Stimulated activated CD8-positive, alpha-beta memory T cell treated with anti-CD3 and anti-CD28 coated beads, Interleukin-2, amount 100 ng/mL, for 1 hour (primary cell): ENCODE results near the gene PCDH8.

Experiments
- DNase-seq, 2 donors: peaks; one replicate each; pipeline ENCODE4 v3.0.0-alpha.2; 2020; ENCODE audit warnings: low read depth in 2 of 2

The PCDH8 gene, protein sequence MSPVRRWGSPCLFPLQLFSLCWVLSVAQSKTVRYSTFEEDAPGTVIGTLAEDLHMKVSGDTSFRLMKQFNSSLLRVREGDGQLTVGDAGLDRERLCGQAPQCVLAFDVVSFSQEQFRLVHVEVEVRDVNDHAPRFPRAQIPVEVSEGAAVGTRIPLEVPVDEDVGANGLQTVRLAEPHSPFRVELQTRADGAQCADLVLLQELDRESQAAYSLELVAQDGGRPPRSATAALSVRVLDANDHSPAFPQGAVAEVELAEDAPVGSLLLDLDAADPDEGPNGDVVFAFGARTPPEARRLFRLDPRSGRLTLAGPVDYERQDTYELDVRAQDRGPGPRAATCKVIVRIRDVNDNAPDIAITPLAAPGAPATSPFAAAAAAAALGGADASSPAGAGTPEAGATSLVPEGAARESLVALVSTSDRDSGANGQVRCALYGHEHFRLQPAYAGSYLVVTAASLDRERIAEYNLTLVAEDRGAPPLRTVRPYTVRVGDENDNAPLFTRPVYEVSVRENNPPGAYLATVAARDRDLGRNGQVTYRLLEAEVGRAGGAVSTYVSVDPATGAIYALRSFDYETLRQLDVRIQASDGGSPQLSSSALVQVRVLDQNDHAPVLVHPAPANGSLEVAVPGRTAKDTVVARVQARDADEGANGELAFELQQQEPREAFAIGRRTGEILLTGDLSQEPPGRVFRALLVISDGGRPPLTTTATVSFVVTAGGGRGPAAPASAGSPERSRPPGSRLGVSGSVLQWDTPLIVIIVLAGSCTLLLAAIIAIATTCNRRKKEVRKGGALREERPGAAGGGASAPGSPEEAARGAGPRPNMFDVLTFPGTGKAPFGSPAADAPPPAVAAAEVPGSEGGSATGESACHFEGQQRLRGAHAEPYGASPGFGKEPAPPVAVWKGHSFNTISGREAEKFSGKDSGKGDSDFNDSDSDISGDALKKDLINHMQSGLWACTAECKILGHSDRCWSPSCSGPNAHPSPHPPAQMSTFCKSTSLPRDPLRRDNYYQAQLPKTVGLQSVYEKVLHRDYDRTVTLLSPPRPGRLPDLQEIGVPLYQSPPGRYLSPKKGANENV

DNA sequence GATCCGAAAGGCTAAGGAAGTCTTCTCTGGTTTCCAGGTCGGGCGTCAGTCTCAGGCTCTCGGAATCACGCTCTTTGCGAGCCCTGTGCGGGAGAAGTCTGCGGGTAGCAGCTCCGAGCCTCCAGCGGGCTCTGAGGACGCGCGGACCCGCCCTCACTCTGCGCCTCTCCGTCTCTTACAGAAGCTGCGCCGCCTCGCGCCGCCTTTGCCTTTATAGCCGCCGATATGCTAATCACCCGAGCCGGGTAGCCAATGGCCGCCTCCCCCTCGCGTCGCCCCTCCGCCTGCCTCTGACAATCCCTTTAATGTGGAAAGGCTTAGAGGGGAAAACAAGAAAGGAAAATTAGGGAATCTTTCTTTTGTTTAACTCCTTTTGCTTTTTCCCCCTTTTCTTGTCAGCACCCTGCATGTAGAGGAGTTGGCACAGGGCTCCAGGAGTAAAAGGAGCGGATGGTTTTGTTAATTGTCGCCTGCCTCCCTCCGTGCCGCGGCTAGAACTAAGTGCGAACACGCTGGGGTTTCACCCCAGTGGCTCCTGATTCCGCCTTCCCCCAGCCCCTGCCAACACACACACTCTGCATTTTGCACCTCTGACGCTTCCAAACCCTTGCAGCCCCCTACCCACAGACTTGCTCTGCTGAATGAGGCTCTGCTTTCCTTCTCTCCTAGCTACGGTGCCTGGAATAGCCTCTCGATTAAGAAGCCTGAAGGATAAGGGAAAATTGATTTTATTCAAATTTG lies at the start of gene PCDH8:
TSS of gene PCDH8 (minus strand) at position 186 of the 741 bp plus-strand sequence. CDS start 204 bp downstream, outside the sequence.
- no peak for DNase-seq

DNA sequence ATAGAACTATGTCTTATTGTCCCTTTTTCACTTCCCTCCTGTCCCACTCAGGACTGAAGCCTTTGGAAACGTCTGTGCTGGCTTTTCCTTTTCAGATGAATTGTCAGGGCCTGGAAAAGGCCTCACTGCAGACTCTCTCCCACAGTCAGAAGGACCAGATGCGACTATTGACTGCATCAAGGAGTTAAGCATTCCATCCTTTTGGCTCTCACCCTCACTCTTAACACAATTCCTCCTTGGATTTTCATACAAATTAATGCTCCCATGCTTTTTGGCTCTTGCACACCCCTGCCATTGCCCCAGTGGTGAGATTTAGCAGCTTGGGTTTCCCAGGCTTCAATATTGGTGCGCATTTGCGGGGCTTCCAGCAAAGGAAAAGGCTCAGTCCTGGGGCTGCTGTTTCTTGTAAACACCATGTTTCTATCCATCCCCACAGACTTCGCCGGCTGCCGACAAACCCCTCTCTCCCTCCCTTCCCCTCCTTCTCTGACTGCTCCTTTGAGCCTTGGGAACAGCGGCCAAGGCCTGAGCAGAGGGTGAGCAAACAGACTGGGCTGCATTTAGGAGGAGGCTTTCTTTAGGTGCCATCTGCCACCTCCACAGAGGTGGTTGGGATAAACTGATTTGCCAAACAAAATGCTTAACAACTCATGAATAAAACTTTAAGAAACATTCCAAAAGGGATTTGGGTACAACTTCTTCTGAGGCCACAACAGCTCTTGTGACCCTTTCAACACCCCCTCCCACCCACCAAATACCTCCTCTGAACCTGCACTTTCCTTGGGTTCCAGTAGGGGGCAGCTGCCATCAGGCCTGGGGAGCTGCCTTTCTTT lies 48.6 kb upstream of the PCDH8 start:
- no peak for DNase-seq

DNA sequence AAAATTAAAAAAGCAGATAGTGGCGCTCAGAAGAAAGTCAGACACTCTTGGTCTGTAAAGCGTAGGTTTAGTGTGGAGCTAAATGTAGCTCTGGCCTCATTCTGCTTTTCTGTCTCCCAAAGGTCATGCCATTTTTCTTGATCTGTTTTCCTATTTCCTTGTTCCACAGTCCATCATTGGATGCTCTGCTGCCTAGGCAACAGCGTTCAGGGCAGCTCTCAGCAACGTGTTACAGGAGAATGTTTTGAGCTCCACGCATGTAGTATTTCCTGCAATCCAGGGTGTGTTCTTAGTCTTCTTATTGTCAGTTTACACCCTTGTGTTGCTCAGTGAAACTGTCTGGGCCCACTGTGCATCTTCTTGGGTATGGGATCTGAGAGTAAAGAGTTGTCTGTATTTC lies 46.0 kb upstream of the PCDH8 start:
- no peak for DNase-seq

DNA sequence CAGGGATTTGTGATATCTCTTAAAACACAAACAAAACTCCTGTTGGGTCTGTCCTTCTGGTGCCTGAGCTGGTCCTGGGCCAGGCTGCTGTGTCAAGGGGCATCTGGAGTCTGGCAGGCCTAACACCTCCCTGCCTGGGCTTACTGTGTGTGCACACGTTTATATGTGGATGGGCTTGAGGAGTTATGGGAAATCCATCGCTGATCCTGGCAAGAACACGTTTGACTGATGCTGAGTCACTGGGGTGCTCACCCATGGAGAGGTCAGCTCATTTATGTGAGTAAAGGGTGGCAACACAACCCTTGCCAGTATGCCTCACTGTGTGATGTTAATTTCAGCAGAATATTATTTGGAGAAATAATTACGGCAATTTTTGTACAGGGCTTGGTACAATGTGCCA lies 44.5 kb upstream of the PCDH8 start:
- no peak for DNase-seq

DNA sequence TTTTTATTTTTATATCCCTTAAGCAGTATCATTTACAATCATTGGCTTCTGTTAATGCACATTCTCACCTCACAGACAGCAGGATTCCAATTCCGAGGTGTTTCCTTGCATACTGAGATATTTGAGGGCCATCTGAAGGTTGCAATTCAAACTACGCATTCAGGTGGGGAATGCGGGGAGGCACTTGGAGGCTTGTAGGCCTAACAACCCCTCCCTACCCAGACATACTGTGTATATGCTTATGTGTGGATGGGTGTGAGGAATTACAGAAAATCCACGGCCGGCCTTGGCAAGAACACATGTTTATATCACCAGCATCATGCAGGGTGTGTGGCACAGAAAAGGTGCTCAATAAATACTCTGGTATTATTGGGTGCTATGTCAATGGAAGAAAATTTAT lies 43.3 kb upstream of the PCDH8 start:
- no peak for DNase-seq

DNA sequence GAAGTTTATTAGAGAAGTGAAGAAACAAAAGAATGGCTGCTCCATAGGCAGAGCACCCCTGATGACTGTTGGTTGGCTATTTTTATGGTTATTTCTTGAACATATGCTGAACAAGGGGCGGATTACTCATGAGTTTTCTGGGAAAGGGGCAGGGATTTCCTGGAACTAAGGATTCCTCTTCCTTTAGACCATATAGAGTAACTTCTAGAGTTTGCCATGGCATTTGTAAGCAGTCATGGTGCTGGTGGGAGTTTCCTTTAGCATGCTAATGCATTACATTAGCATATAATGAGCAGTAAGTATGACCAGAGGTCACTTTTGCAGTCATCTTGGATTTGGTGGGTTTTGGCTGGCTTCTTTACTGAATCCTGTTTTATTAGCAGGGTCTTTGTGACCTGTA lies 38.7 kb upstream of the PCDH8 start:
- DNase-seq: no peak

DNA sequence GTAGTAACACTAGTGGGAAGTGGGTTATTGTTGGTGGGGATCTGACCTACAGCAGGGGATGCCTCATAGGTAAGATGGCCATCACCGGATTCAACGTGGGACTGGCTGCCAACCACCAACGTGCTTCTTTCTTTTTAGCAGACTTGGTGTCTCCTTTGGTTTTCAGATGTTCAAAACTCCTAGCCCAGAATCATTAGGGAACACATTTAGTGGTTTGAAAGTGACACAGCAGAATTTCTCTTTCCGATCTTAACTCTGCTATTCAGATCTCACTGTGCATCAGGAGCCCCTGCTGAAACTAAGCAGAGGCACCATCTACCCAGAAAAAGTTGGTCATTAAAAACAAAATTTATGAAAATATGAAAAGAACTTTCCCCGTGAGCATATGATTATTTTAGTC lies 36.7 kb upstream of the PCDH8 start:
- no peak for DNase-seq

DNA sequence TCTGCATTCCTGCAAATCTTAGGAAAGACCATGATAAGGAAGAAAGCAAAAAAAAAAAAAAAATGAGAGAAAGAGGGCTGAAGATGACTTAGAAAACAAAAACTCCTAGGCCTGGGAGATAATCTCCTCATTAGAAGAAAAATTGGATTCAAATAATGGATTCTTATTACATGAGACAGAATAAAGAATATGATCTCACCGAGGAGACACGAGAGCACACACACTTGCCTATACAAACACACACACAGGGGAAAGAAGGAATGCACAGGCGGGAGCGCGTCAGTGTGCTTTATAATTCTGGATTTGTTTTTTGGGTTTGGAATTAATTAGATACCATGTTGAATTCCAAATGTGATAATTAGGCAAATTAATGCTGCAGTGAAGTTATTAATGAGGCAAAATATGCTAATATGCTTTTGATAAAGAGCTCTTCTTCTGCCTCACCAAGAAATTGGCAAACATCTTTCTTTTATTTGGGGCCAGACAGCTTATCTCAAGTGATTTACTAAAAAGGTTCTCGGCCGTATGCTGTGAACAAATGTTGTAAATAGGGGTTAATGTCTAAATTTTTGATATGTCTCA lies 36.1 kb upstream of the PCDH8 start:
- DNase-seq: no peak

DNA sequence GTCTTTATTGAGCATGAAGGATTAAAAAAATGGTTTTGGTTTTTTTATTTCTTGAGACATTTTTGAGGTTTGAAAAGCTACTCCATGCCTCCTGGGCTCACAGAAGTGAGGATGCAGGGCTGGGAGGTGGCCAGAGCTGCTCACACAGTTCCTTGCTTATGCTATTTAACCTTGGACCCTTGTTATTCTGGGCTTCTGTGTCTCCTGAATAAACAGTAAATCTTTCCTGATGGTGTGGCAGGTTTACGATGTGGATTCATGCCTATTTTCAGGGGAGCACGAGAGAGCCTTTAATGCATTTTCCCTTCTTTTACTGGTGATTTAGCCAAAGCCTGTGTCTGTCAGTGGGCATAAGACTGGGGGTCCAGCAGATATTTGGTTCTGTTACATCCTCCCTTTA lies 34.3 kb upstream of the PCDH8 start:
- DNase-seq: no peak

DNA sequence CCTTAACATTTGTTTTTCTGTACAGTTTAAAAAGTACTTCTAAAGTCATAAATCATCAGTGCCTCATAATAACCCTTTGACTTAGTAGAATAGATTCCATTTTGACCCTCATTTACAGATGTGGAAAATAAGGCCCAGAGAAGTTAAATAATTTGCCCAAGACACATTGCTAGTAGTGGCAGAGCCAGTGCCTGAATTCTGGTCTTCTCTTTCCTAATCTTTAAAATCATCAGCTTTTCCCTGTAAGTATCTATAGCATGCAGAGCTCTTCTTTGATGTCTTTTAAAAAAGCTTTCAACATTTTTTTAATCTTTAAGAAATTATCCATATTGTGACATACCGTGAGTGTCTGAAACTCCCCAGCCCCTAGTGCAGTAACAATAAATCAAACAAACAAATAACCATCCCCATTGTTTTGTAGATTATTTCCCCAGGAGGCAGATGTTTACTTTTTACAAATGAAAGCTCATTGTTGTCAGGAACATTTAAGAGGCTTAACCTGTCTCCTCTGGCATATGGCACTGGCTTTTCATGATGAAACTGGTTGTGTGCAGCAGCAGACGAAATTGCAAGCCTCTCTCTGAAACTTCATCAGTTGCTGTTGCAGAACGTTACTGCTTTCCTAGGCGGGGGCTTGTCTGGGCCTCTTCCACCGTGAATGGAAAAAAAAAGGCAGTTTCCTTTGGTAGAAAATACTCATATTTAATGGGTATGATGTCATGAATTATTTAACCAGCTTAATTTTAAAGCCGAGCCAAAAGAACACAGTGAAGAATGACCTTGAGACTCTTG lies 31.7 kb upstream of the PCDH8 start:
- no peak for DNase-seq

DNA sequence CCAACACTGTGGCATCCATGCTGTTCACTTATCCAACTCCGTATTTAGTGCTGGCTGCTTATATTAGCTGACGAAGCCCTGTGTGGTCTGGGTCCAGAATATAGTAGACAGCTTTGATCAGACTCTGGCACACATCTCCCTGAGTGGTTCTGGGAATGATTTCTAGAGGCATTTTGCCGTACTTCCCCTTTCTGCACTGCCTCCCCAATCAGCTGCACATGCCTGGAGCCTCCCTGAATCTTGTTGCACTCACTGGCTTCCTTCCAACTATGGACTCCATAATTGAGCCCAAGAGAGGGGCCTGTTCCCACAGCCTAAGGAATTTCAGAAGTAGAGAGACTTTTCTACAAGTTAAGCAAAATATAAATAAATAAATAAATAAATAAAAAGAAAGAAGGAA lies 30.4 kb upstream of the PCDH8 start:
- no peak for DNase-seq

DNA sequence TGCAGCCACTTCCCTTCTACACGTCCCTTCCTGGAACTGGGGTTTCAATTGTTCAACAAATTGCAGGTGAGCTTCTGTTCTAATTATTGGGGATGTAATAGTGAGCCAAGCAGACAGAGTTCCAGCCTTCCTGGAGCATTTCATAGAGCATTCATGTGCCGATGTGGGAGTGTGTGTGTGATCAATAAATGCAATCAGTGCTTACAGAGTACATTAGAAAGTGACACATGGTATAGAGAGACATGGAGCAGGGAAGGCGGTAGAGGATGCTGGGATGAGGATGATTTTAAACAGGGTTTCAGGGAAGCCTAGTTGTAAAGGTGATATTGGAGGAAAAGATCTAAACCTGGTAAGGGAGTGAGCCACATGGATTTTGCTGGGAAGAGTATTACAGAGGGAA lies 21.7 kb upstream of the PCDH8 start:
- DNase-seq: no peak

DNA sequence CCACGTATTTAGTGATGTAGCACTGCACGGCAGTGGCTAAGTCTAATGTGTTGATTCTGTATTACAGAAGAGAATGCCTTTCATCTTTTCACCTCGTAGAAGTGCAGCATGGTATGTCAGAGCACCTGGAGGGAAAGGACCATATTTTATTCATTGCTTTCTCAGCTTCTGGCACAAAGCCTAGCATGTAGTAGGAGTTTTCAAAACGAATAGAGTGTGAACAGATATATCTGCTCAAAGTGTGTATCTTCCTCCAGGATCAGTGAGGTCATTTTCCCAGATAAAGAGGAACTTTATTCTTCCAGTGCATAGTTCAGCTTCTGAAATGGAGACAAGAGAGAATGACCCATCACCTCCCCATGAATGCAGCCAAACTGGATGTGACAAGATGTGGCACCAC lies 21.2 kb upstream of the PCDH8 start:
- DNase-seq: no peak

DNA sequence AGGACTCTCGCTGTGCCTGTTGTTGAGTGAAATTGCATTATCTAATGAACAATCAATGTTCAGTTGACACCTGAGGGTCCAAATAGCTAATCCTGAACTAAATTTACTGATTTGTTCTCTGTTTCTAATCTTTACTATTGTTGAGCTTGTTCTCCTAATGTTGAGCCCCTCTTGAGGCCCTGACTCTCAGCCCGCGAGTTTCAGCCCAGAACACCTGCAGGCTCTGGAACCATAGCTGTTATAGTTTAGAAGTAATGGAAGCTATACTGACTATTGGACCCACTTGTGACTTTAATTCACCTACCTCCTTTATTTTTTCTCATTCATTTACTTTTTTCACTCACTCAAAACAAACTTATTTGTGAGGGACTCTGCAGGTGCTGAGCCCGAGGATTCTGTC lies 20.6 kb upstream of the PCDH8 start:
- no peak for DNase-seq

DNA sequence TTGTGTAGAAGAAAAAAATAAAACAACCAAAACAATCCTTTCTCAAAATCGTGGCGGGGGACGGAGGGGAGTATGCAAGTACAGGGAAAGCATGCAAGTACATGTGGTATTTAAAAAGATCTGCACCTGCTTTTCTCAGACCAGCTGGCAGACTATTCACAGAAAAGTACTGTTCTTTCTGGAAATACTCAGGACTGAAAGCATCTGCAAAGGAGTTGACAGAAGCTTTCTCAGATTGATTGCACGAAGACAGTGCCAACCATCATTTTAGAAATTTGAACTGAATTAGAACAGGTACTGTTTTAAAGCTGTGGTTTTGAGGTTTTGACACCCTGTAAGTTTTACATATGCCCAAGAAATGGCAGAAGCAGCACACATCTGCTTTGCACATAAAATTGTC lies 19.8 kb upstream of the PCDH8 start:
- DNase-seq: no peak

DNA sequence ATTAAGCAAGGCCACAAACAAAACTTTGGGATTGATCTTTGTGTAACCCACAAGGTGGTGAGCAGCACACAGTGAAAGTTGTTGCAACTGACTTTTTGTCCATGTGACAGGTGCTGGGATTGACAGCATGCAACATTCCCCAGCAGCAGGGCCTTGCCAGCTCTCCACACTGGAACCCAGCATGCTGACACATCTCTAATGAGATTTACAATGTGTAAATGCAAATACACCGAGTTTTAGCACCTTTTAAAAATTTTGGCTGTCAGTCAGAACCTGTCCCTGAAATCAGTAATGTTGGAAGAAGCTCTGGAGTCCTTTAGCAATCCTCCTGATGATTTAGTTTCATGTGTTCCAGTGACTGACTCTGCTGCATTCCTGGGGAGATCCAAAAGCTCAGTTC lies 16.5 kb upstream of the PCDH8 start:
- no peak for DNase-seq

DNA sequence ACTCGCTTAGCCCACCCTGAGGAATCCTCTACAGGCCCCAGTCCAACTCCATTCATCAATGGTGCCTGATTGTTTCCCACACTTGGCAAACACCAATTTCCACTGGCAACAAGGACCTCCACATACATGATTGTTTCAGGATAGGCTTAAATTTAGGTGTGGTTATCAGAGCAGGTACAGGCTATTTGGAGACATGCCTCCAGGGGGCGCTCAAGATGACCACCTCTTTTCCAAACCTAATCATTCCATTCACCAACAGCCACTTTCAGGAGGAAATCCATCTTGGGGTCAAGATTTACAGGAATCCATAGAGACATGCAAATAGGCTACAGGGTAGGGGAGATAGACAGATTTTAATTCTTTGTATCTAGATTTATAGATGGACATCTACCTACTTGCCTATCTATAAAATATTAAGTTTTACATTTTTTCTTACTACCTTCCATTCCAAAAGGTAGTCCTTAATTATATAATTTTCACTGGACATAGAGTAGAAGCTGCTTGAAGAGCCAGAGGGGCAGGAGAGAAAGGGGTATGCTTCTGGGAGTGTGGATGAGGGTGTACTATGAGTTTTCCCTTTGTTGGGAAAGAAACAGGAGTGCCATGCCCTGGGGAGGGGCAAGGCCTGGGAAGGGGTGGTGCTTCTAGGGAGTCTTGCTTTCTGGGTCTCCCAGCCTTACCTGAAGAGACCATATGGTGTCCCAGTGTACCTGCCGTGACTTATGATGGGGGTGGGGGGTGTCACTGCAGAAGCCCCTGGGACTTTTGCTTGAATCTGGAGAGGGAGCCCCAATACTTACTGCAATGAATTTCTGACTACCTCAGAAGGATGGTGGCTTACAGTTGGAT lies 14.1 kb upstream of the PCDH8 start:
- DNase-seq: no peak

DNA sequence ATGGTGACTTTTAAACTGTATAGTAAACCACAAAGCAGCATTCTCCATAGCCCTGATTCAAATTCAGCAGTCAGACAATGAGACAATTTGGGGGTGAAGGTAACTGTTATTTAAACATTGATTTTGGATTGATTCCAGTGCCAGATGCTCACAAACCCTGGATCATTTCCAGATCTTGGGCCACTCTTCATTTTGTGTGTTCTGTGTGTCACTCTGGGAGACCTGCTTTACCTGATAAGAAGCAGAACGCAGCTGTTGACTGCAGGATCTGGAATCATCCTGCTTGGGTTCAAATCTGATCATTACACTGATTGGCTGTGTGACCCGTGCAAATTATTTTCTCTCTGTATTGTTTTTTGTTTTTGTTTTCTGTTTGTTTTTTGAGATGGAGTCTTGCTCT lies 4.0 kb upstream of the PCDH8 start:
- no peak for DNase-seq
